ENCODE measurements around the gene LDLRAP1. TPM values are rescaled to one million over a fixed set of nuclear protein-coding genes. Genes with fewer than 3 reads are reported as not detected.
A peak's percentile ranks its signal among the peaks of the same experiment; 100 is the strongest.
"Not testable (repeated sequence)": the region's sequence is repeated elsewhere in the genome, so short reads cannot be mapped to it uniquely, and the experiment has no call there.

Gene LDLRAP1, protein sequence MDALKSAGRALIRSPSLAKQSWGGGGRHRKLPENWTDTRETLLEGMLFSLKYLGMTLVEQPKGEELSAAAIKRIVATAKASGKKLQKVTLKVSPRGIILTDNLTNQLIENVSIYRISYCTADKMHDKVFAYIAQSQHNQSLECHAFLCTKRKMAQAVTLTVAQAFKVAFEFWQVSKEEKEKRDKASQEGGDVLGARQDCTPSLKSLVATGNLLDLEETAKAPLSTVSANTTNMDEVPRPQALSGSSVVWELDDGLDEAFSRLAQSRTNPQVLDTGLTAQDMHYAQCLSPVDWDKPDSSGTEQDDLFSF
- polyA plus RNA-seq (2012; ENCODE audit: missing spikeins): 8.7 TPM

DNA sequence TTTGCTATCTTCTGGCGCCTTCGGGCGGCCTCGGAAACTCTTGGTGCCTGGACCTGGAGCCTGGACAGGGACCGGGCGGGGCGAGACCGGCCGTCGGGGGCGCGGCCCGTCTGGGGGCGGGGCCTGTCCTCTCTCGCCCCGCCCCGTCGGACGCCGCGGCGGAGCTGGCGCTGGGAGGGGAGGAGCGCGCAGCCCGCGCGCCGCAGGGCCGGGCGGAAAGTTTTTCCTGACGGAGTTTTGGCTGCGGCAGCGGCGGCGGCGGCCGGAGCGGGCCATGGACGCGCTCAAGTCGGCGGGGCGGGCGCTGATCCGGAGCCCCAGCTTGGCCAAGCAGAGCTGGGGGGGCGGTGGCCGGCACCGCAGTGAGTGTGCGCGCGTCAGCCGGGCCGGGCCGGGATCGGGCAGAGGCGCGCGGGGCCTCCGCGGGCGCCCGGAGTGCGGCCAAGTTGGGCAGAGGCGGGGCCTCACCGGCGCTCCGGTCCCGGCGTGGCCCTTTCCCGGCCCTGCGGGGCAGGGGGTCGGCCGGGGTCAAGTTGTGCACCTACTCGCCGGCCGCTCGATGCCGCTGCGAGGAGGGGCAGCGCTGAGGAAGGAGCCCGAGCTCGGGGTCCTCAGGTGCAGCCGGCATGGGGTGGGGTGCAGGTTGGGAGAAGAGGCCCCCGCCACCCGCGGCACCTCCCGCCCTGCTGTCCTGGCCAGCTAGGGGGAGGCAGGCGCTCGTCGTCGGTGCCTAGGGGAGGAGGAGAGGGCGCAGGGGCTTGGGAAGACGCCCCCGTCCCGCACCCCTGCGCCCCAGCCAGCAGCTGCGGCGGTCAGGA lies at the start of gene LDLRAP1:
TSS of gene LDLRAP1 (plus strand) at position 182 of the 818 bp plus-strand sequence. CDS start at position 275, 93 bp downstream.
- TF ChIP-seq POLR2A (IDR thresholded peaks at IDR 0.05; ENCODE audit: low read depth, low read length) (no peak), TAF1 (IDR thresholded peaks at IDR 0.05; ENCODE audit: borderline replicate concordance, low read depth, low read length) (no peak), POLR2AphosphoS5 (IDR thresholded peaks at IDR 0.05; ENCODE audit: low read depth, low read length) (no peak)
- peak; percentile 98 for FAIRE-seq
- DNase-seq (ENCODE audit: insufficient read length): peak; percentile 84

DNA sequence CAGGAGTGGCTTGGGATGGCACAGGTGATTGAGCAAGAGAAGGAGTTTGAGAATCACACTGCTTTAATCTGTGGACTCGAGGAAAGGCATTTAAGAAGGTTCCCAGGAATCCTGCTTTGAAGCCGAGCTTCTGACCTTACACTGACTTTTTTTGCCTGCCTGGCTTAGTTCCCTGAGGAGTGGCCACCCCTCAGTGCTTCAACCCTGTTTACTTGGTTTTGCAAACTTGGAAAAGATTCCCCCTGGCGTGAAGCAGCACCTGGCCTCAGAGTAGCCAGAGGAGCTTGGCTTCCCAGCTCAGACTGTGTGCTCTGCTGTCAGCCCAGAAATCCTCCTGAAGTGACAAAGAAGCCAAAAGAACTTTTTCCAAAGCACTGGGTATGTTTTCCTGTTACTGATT lies 48.5 kb upstream of the LDLRAP1 start:
- no peak for TF ChIP-seq POLR2A (IDR thresholded peaks at IDR 0.05; ENCODE audit: low read depth, low read length)
- no peak for TF ChIP-seq TAF1 (IDR thresholded peaks at IDR 0.05; ENCODE audit: borderline replicate concordance, low read depth, low read length)
- TF ChIP-seq POLR2AphosphoS5 (IDR thresholded peaks at IDR 0.05; ENCODE audit: low read depth, low read length): no peak
- FAIRE-seq: no peak

DNA sequence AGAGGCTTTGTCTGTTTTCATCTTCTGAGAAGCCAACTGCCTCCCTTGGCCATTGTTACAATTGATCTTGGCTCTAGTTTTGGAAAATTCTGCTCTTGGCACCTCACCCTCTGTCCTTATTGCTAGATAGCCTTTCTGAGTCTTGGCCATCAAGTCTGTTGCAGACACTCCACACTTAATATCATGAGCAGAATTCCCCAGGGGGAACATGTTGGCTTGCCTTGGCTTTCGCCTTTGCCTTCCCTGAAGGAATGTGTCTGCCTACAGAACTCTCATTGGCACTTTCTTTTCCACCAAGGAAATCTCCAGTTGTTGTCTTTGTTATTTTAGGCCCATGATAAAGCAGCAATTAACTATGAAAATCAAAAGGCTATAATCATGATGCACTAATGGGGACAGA lies 42.7 kb upstream of the LDLRAP1 start:
- DNase-seq (ENCODE audit: insufficient read length): no peak
- no peak for FAIRE-seq
- TF ChIP-seq POLR2AphosphoS5 (IDR thresholded peaks at IDR 0.05; ENCODE audit: low read depth, low read length): no peak
- no peak for TF ChIP-seq TAF1 (IDR thresholded peaks at IDR 0.05; ENCODE audit: borderline replicate concordance, low read depth, low read length)
- no peak for TF ChIP-seq POLR2A (IDR thresholded peaks at IDR 0.05; ENCODE audit: low read depth, low read length)

More for the DNA sequence above, 48.5 kb upstream of the LDLRAP1 start:
- DNase-seq (ENCODE audit: insufficient read length): no peak

DNA sequence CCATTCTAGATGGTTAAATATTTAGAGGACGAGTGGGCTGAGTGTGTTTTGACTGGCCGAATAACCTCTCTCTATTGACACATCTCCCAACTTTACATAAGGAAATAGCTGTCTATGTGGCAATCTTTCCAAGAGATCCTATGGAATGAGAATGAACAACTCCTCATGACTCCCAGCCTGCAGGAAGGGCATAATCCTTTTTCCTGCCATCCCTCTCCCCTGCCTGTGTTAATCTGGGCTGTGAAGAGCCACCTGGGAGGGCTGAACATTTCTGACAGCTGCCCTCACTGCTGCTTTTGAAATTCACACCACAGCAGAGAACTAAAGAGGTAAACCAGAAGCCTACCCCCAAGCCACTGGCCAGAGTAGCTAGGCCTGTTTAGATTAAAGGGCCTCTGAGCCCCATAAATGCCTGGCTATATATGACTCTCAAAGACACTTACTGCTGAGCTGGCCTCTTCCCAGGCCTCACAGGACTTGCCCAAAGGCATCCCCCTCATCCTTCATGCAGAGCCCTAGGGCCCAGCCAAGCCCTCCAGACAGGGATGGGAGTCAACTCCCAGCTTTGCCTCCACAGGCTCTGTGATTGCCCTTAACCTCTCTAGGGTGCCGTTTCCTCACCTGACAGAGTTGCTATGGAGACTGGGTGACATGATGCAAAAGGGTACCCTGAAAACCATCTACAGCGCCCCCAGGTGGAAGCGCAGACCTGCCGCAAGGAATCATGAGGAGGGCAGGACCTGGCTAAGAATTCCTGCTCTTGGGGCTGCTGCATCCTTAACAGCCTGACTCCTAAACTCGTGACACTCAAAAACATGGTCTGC lies 42.0 kb upstream of the LDLRAP1 start:
- FAIRE-seq: no peak
- DNase-seq (ENCODE audit: insufficient read length): no peak
- no peak for TF ChIP-seq POLR2A (IDR thresholded peaks at IDR 0.05; ENCODE audit: low read depth, low read length)
- TF ChIP-seq POLR2AphosphoS5 (IDR thresholded peaks at IDR 0.05; ENCODE audit: low read depth, low read length): no peak
- TF ChIP-seq TAF1 (IDR thresholded peaks at IDR 0.05; ENCODE audit: borderline replicate concordance, low read depth, low read length): no peak

DNA sequence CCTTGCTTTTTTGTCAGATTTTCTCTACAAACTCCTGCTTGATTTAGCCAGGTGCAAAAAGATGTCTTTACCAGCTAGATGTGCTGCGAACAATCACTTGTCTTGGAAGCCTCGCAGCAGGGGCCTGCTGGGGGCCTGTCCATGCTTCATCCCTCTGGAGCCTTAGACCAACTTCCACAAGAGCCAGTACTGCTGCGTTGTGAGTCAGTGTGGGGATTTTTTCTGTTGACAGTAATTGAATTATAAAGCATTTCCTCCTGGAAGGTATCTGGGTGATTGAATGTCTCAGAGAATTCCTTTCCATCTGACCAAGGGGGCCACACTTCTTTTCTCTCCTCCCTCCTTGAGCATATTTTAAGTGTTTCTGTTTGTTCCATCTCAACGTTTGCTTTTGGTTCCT lies 40.4 kb upstream of the LDLRAP1 start:
- TF ChIP-seq POLR2AphosphoS5 (IDR thresholded peaks at IDR 0.05; ENCODE audit: low read depth, low read length) (no peak), POLR2A (IDR thresholded peaks at IDR 0.05; ENCODE audit: low read depth, low read length) (no peak), TAF1 (IDR thresholded peaks at IDR 0.05; ENCODE audit: borderline replicate concordance, low read depth, low read length) (no peak)
- FAIRE-seq: no peak
- DNase-seq (ENCODE audit: insufficient read length): no peak

DNA sequence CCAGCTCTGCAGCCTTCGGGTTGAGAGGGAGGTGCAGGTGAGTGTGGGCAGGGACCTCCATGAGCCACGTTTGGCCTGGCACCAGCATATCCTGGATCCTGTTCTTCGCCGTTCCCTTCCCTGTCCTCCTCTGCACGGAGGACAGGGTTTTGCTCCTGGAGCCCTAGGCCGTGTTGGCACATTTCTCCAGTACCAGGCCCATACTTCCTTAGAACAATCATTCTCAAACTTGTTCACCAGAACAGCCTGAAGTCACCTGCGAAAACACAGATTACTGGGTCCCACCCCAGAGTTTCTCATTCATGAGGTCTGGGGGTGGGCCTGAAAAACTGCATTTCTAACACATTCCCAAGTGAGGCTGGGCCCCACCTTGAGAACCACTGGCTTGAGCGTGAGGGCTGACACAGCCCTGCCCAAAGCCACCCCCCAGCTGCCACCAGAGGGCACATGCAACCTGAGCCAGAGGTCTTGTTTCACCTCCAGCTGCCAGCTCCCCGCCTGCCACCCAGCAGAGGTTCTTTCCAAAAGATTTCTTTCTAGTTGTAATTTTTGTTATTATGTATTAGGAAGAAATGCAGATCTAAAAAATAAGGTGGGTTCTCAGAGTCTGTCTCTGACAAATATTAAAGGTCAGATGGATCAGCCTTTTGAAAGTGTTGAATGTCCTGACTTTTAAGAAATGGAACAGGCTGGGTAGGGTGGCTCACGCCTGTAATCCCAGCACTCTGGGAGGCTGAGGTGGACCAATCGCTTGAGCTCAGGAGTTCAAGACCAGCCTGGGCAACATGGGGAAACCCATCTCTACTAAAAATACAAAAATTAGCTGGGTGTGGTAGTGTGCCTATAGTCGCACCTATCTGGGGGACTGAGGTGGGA lies 39.6 kb upstream of the LDLRAP1 start:
- no peak for FAIRE-seq
- TF ChIP-seq TAF1 (IDR thresholded peaks at IDR 0.05; ENCODE audit: borderline replicate concordance, low read depth, low read length) (no peak), POLR2AphosphoS5 (IDR thresholded peaks at IDR 0.05; ENCODE audit: low read depth, low read length) (no peak), POLR2A (IDR thresholded peaks at IDR 0.05; ENCODE audit: low read depth, low read length) (no peak)
- DNase-seq (ENCODE audit: insufficient read length): no peak

DNA sequence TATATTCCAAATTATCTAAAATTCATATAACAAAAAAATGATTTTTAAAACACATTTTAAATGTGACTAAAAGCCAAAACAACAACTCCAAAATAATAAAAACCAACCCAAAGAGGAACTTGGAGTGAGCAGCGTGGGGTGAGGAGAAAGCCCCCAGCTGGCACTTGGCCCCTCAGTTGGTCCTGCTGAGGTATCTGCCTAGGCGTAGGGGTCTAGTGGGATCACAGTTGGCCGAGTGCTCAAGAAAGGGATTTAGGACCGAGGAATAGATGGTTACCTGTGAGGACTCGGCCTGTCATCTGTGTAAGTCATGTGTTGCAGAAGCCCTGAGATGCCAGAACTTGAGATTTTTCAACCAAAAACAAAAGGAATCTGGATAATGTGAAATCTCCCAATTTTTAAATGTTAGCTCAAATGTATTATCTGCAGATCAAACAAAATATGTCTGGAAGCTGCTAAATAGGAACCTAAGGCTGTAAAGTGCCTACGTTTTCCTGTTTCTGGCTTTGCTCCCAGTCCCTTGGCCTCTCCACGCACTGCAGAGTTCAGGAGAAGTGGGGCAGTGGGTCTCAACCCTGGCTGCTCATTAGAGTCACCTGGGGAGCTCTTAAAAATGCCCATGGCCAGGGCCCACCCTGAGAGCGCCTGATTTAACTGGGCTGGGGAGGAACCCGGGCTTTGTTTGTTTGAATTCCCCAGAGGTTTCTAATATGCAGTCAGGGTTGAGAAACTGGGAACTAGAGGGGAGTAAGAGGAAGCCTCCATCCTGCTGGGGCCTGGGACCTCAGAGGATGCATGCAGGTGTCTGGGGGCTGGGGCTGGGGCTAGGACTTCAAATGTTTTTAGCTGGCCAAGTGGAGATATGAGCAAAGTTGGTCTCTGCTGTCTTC lies 38.5 kb upstream of the LDLRAP1 start:
- FAIRE-seq (no peak), DNase-seq (ENCODE audit: insufficient read length) (no peak)
- no peak for TF ChIP-seq POLR2AphosphoS5 (IDR thresholded peaks at IDR 0.05; ENCODE audit: low read depth, low read length)
- no peak for TF ChIP-seq POLR2A (IDR thresholded peaks at IDR 0.05; ENCODE audit: low read depth, low read length)
- no peak for TF ChIP-seq TAF1 (IDR thresholded peaks at IDR 0.05; ENCODE audit: borderline replicate concordance, low read depth, low read length)

DNA sequence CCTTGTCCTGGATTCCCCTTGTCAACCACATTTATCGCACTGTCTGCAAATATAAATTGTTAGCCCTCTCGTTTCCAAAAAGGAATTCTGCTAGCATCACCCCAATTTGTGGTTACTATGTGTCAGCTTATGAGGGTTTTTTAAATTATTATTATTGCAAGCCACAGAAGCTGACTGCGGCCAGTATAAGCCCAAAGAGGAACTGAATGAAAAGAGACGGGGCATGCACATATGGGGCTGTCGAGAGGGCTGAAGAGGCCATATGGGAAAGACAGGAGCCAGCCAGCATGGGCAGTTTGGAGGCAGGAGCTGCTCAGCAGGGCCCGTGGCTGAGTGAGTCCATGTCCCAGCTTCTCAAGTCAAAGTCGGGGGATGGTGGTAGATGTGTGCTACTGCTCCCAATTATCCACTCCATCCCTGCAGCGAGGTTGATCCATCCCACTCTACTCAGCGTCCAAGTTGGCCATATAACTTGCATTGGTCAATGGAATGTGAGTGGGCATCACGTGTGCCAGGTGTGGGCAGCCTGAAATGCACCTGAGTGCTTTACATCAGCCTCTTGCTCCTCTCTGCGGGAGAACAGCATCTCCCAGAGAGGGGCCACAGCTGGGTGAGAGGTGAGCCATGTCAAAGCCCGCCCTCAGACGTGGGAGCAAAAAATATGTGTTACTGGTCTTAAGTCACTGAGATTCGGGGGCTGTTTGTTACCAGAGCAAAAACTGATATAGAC lies 37.6 kb upstream of the LDLRAP1 start:
- FAIRE-seq (no peak), DNase-seq (ENCODE audit: insufficient read length) (no peak)
- no peak for TF ChIP-seq TAF1 (IDR thresholded peaks at IDR 0.05; ENCODE audit: borderline replicate concordance, low read depth, low read length)
- no peak for TF ChIP-seq POLR2AphosphoS5 (IDR thresholded peaks at IDR 0.05; ENCODE audit: low read depth, low read length)
- no peak for TF ChIP-seq POLR2A (IDR thresholded peaks at IDR 0.05; ENCODE audit: low read depth, low read length)

DNA sequence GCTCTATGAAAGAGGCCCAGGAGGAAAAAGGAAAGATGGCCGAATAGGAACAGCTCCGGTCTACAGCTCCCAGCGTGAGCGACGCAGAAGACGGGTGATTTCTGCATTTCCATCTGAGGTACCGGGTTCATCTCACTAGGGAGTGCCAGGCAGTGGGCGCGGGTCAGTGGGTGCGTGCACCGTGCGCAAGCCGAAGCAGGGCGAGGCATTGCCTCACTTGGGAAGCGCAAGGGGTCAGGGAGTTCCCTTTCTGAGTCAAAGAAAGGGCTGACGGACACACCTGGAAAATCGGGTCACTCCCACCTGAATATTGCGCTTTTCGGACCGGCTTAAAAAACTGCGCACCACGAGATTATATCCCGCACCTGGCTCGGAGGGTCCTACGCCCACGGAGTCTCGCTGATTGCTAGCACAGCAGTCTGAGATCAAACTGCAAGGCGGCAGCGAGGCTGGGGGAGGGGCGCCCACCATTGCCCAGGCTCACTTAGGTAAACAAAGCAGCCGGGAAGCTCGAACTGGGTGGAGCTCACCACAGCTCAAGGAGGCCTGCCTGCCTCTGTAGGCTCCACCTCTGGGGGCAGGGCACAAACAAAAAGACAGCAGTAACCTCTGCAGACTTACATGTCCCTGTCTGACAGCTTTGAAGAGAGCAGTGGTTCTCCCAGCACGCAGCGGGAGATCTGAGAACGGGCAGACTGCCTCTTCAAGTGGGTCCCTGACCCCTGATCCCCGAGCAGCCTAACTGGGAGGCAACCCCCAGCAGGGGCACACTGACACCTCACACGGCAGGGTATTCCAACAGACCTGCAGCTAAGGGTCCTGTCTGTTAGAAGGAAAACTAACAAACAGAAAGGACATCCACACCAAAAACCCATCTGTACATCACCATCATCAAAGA lies 36.6 kb upstream of the LDLRAP1 start:
- DNase-seq (ENCODE audit: insufficient read length); FAIRE-seq: not testable (repeated sequence)

All from GM12892 (cell line).